Duodenal mucosa (tissue), 2 donors: ENCODE measurements around the gene ZSCAN18.
A peak's percentile ranks its signal among the peaks of the same experiment; 100 is the strongest.

Experiments used
- H3K27ac ChIP-seq: one replicate; pipeline ENCODE4 v1.7.0; 2013; ENCODE audit warnings: low read depth, low read length
- H3K27me3 ChIP-seq, 2 donors: one replicate each; pipeline ENCODE4 v1.7.0; 2013; ENCODE audit warnings: low read length in 2 of 2, control low read depth in 1 of 2; ENCODE audit not compliant: insufficient read depth in 2 of 2, control insufficient read depth in 1 of 2
- H3K36me3 ChIP-seq, 2 donors: one replicate each; pipeline ENCODE4 v1.7.0; 2013; ENCODE audit warnings: low read length in 2 of 2, control low read depth in 1 of 2; ENCODE audit not compliant: insufficient read depth in 2 of 2, control insufficient read depth in 1 of 2
- H3K4me1 ChIP-seq, 2 donors: one replicate each; pipeline ENCODE4 v1.7.0; 2013; ENCODE audit warnings: low read length in 2 of 2, control low read depth in 1 of 2; ENCODE audit not compliant: insufficient read depth in 2 of 2, control insufficient read depth in 1 of 2
- H3K4me3 ChIP-seq, 2 donors: one replicate each; pipeline ENCODE4 v1.7.0; 2013; ENCODE audit warnings: low read length in 2 of 2, low read depth in 1 of 2
- H3K9ac ChIP-seq, 2 donors: one replicate each; pipeline ENCODE4 v1.7.0; 2013; ENCODE audit warnings: low read length in 2 of 2, low read depth in 1 of 2
- H3K9me3 ChIP-seq, 2 donors: one replicate each; pipeline ENCODE4 v1.7.0; 2013; ENCODE audit warnings: low read length in 2 of 2, control low read depth in 1 of 2; ENCODE audit not compliant: control insufficient read depth in 1 of 2

The ZSCAN18 gene

GRCh38 chr19:58059003-58059670 lies 38.9 kb downstream of the ZSCAN18 start, which contains the start of gene ZNF135:
TSS of gene ZNF135 (plus strand) at chr19:58059282. CDS start at chr19:58060003, 721 bp downstream.
- H3K4me1 ChIP-seq = peaks cover 0 to 6% of the 10 kb centered on the region in 2 donors
- H3K36me3 ChIP-seq = no peaks in the 10 kb centered on the region
- H3K4me3 ChIP-seq = peak within 1 kb of the TSS; percentile 43 to 66
- peaks cover 15 to 44% of the 10 kb centered on the region in 2 donors for H3K9me3 ChIP-seq
- H3K9ac ChIP-seq = peak within 1 kb of the TSS; percentile 6 to 10
- H3K27me3 ChIP-seq = no peaks in the 10 kb centered on the region
- peak within 1 kb of the TSS; percentile 73 for H3K27ac ChIP-seq

GRCh38 chr19:58058467-58058866 lies 39.6 kb downstream of the ZSCAN18 start:
- Histone ChIP-seq H3K4me1 (peaks cover 0 to 6% of the 10 kb centered on the region in 2 donors), H3K36me3 (no peaks in the 10 kb centered on the region), H3K27me3 (no peaks in the 10 kb centered on the region), H3K4me3 (peak overlapping the region; percentile 43 to 53), H3K9ac (peak overlapping the region in 1 of 2 donors; percentile 8), H3K27ac (no peak overlapping the region), H3K9me3 (peaks cover 10 to 42% of the 10 kb centered on the region in 2 donors)

- Histone ChIP-seq H3K27ac (no peak overlapping the region), H3K36me3 (no peaks in the 10 kb centered on the region), H3K4me3 (no peak overlapping the region), H3K9me3 (peaks cover 8 to 39% of the 10 kb centered on the region in 2 donors), H3K9ac (no peak overlapping the region), H3K27me3 (no peaks in the 10 kb centered on the region), H3K4me1 (peaks cover 0 to 6% of the 10 kb centered on the region in 2 donors)
Measured at GRCh38 chr19:58056861-58057260, 41.2 kb downstream of the ZSCAN18 start.

GRCh38 chr19:58056261-58056660 lies 41.8 kb downstream of the ZSCAN18 start:
- H3K27me3 ChIP-seq = no peaks in the 10 kb centered on the region
- H3K4me3 ChIP-seq = no peak overlapping the region
- peaks cover 0 to 6% of the 10 kb centered on the region in 2 donors for H3K4me1 ChIP-seq
- no peaks in the 10 kb centered on the region for H3K36me3 ChIP-seq
- H3K27ac ChIP-seq = no peak overlapping the region
- H3K9ac ChIP-seq = no peak overlapping the region
- H3K9me3 ChIP-seq = peaks cover 14 to 38% of the 10 kb centered on the region in 2 donors

- Histone ChIP-seq H3K27me3 (no peaks in the 10 kb centered on the region), H3K4me3 (peak overlapping the region; percentile 19 to 36), H3K27ac (peak overlapping the region; percentile 27), H3K4me1 (peaks cover 0 to 6% of the 10 kb centered on the region in 2 donors), H3K9me3 (peaks cover 20 to 37% of the 10 kb centered on the region in 2 donors), H3K9ac (no peak overlapping the region), H3K36me3 (no peaks in the 10 kb centered on the region)
Measured at GRCh38 chr19:58054901-58055874, 42.8 kb downstream of the ZSCAN18 start.

GRCh38 chr19:58053480-58054156 lies 44.4 kb downstream of the ZSCAN18 start:
- Histone ChIP-seq H3K9me3 (peaks cover 34 to 45% of the 10 kb centered on the region in 2 donors), H3K4me1 (peaks cover 0 to 2% of the 10 kb centered on the region in 2 donors), H3K4me3 (peak overlapping the region in 1 of 2 donors; percentile 8), H3K27me3 (no peaks in the 10 kb centered on the region), H3K27ac (no peak overlapping the region), H3K36me3 (no peaks in the 10 kb centered on the region), H3K9ac (no peak overlapping the region)

GRCh38 chr19:58052256-58052655 lies 45.8 kb downstream of the ZSCAN18 start:
- H3K4me3 ChIP-seq = no peak overlapping the region
- H3K36me3 ChIP-seq = no peaks in the 10 kb centered on the region
- H3K9ac ChIP-seq = no peak overlapping the region
- no peaks in the 10 kb centered on the region for H3K4me1 ChIP-seq
- no peaks in the 10 kb centered on the region for H3K27me3 ChIP-seq
- H3K27ac ChIP-seq = no peak overlapping the region
- peaks cover 32 to 51% of the 10 kb centered on the region in 2 donors for H3K9me3 ChIP-seq

- peaks cover 46 to 60% of the 10 kb centered on the region in 2 donors for H3K9me3 ChIP-seq
- no peak overlapping the region for H3K4me3 ChIP-seq
- no peak overlapping the region for H3K27ac ChIP-seq
- no peaks in the 10 kb centered on the region for H3K27me3 ChIP-seq
- no peaks in the 10 kb centered on the region for H3K36me3 ChIP-seq
- no peaks in the 10 kb centered on the region for H3K4me1 ChIP-seq
- no peak overlapping the region for H3K9ac ChIP-seq
Measured at GRCh38 chr19:58047672-58048071, 50.4 kb downstream of the ZSCAN18 start.

- Histone ChIP-seq H3K4me3 (no peak overlapping the region), H3K4me1 (no peaks in the 10 kb centered on the region), H3K9me3 (peaks cover 43 to 62% of the 10 kb centered on the region in 2 donors), H3K36me3 (no peaks in the 10 kb centered on the region), H3K27ac (no peak overlapping the region), H3K27me3 (no peaks in the 10 kb centered on the region), H3K9ac (no peak overlapping the region)
Measured at GRCh38 chr19:58046856-58047255, 51.2 kb downstream of the ZSCAN18 start.
